HepG2 (cell line): ENCODE measurements around the gene POLR3GL. TPM values are rescaled to one million over a fixed set of nuclear protein-coding genes. Genes with fewer than 3 reads are reported as not detected.
A peak's percentile ranks its signal among the peaks of the same experiment; 100 is the strongest.

Experiments used
- ATAC-seq: fragments of 200-7000 bp; cut with Tn5 transposase; 3 replicates; pipeline ENCODE4 v1.9.1; 2020; ENCODE audit warnings: mild to moderate bottlenecking, moderate library complexity
- BruUV-seq: library from RNA; stranded (reverse); fragments of 400-500 nt; replicated peaks from 2 replicates; lab custom pipeline; 2021; lab: Mats Ljungman, UMichigan
- CTCF ChIA-PET: fragments of 300-600 bp; formaldehyde crosslinking; extraction: SDS; loops from one replicate; lab custom pipeline; 2021; ENCODE audit warnings: low total read pairs, inconsistent platforms, low intra/inter-chr PET ratio; lab: Yijun Ruan, JAX
- POLR2A ChIA-PET: fragments of 350-600 bp; sonication (Branson Sonifier 250); formaldehyde crosslinking; loops from one replicate; lab custom pipeline; 2020; ENCODE audit warnings: antibody characterized with exemption, inconsistent platforms; lab: Yijun Ruan, JAX
- DNase-seq: peaks from one replicate; pipeline ENCODE4 v3.0.0-alpha.2; 2015; ENCODE audit warnings: low spot score
- FAIRE-seq: peaks from 3 replicates; lab custom pipeline; 2011; peaks lifted over from hg19 to GRCh38; lab: Jason Lieb, UNC
- H2AFZ ChIP-seq: one replicate; pipeline ENCODE4 v1.6.1; 2011; ENCODE audit warnings: low read length, inconsistent platforms
- H3K27ac ChIP-seq: fragments of 300-600 bp; 3 replicates; pipeline ENCODE4 v1.8.0; 2011; ENCODE audit warnings: mixed run types, mild to moderate bottlenecking, mixed read lengths, low read length, inconsistent platforms; ENCODE audit not compliant: insufficient read depth; ENCODE audit errors: extremely low read length
- H3K27me3 ChIP-seq, 2 experiments: fragments of 200-600 bp in 1 of 2; 2 replicates in 1 of 2; 3 replicates in 1 of 2; pipeline versions ENCODE4 v1.6.0 to v1.8.0; 2011; ENCODE audit warnings: low read length in 2 of 2, mild to moderate bottlenecking in 2 of 2, moderate library complexity in 2 of 2, inconsistent platforms in 1 of 2; ENCODE audit not compliant: insufficient read depth in 2 of 2, control insufficient read depth in 1 of 2
- H3K36me3 ChIP-seq, 2 experiments: fragments of 200-600 bp in 1 of 2; replicated peaks in 1 of 2; 2 replicates in 1 of 2; 3 replicates in 1 of 2; pipeline versions ENCODE4 v1.5.1 to v1.8.0; 2011; ENCODE audit warnings: low read length in 2 of 2, inconsistent platforms in 1 of 2; ENCODE audit not compliant: insufficient read depth in 2 of 2, control insufficient read depth in 1 of 2
- H3K4me1 ChIP-seq: 2 replicates; pipeline ENCODE4 v1.5.1; 2012; ENCODE audit warnings: low read length, inconsistent platforms; ENCODE audit not compliant: insufficient read depth
- H3K4me2 ChIP-seq: 2 replicates; pipeline ENCODE4 v1.6.0; 2011; ENCODE audit warnings: low read depth, low read length, inconsistent platforms
- H3K4me3 ChIP-seq, 3 experiments: fragments of 200-600 bp in 1 of 3; sonication (generic), shearing (Covaris generic) in 1 of 3; replicated peaks in 1 of 3; 2 replicates each; pipeline ENCODE4 v1.5.1; 2011 to 2016; ENCODE audit warnings: low read length in 3 of 3, inconsistent platforms in 2 of 3, low read depth in 2 of 3, mild to moderate bottlenecking in 2 of 3, control low read depth in 1 of 3, mixed read lengths in 1 of 3; ENCODE audit not compliant: insufficient read depth in 1 of 3
- H3K79me2 ChIP-seq: one replicate; pipeline ENCODE4 v1.6.1; 2011; ENCODE audit warnings: low read length, inconsistent platforms; ENCODE audit not compliant: insufficient read depth
- H3K9ac ChIP-seq: 2 replicates; pipeline ENCODE4 v1.6.0; 2011; ENCODE audit warnings: mild to moderate bottlenecking, low read depth, low read length, inconsistent platforms; ENCODE audit not compliant: insufficient read depth
- H3K9me3 ChIP-seq: 2 replicates; pipeline ENCODE4 v1.5.1; 2012; ENCODE audit warnings: mild to moderate bottlenecking, low read length
- H4K20me1 ChIP-seq: 2 replicates; pipeline ENCODE4 v1.6.0; 2011; ENCODE audit warnings: inconsistent platforms, mild to moderate bottlenecking, low read length, moderate library complexity; ENCODE audit not compliant: insufficient read depth
- EZH2 ChIP-seq: conservative IDR thresholded peaks from 2 replicates; pipeline ENCODE4 v1.6.1; 2012; ENCODE audit warnings: mild to moderate bottlenecking, low read depth, low read length, moderate library complexity
- MTF2 ChIP-seq: sonication (generic); formaldehyde crosslinking; IDR thresholded peaks from 2 replicates; pipeline ENCODE4 v1.5.0; 2020; ENCODE audit warnings: missing genetic modification reagents, borderline replicate concordance
- RBFOX2 ChIP-seq: fragments of 200-400 bp; formaldehyde crosslinking; IDR thresholded peaks from 2 replicates; pipeline ENCODE4 v1.6.1; 2017; ENCODE audit warnings: low read depth, mild to moderate bottlenecking, low read length
- SOX5 ChIP-seq: IDR thresholded peaks from 2 replicates; pipeline ENCODE4 v1.6.1; 2016; ENCODE audit warnings: borderline replicate concordance
- TFDP1 ChIP-seq: IDR thresholded peaks from 2 replicates; pipeline ENCODE4 v1.6.1; 2016; ENCODE audit warnings: missing compliant biosample characterization, missing genetic modification reagents, borderline replicate concordance
- ZNF121 ChIP-seq: sonication (generic); formaldehyde crosslinking; IDR thresholded peaks from 2 replicates; pipeline ENCODE4 v1.5.0; 2020; ENCODE audit warnings: mild to moderate bottlenecking, missing genetic modification reagents
- ZNF232 ChIP-seq: sonication (generic); formaldehyde crosslinking; IDR thresholded peaks from 2 replicates; pipeline ENCODE4 v1.4.0; 2020; ENCODE audit warnings: missing genetic modification reagents, borderline replicate concordance
- ZNF414 ChIP-seq: sonication (generic); formaldehyde crosslinking; IDR thresholded peaks from 2 replicates; pipeline ENCODE4 v1.5.0; 2020; ENCODE audit warnings: missing genetic modification reagents
- ZNF7 ChIP-seq: IDR thresholded peaks from 2 replicates; pipeline ENCODE4 v1.6.1; 2016; ENCODE audit warnings: missing biosample characterization, missing genetic modification reagents
- WGBS: methylation state at CpG from one replicate; pipeline ENCODE4 v1.1.6; 2017; ENCODE audit warnings: low lambda C conversion rate; 5-methylcytosine and 5-hydroxymethylcytosine counted together
- in situ Hi-C: cut with HindIII; loops from 2 replicates; pipeline ENCODE4 v1.10.0; 2017; ENCODE audit warnings: low pct_unique_long_range_greater_than_20kb; ENCODE audit not compliant: extremely low pct_ligation_motif_present
- intact Hi-C: fragments of 100-400 bp; cut with micrococcal nuclease; formaldehyde crosslinking; loops from one replicate; pipeline ENCODE4 v1.10.0; 2022; ENCODE audit not compliant: unreplicated experiment
- polyA plus RNA-seq, 8 experiments: library from polyadenylated mRNA; depleted of rRNA in 3 of 8; stranded (reverse) in 7 of 8; unstranded in 1 of 8; fragments of >200 nt; fragmentation: Illumina TruSeq in 4 of 8; extraction: Trizol in 4 of 8; gene quantifications; 2 replicates each; pipeline versions ENCODE4 v1.2.1 to v1.2.3, GENCODE V29; 2011 to 2016; ENCODE audit warnings: low read depth in 4 of 8, missing spikeins in 1 of 8, mixed read lengths in 1 of 8; ENCODE audit not compliant: insufficient read depth in 1 of 8
- total RNA-seq, 5 experiments: library from RNA; depleted of rRNA; stranded (reverse); fragments of >200 nt; fragmentation: Illumina TruSeq; extraction: Trizol; gene quantifications; 2 replicates each; pipeline ENCODE4 v1.2.3, GENCODE V29; 2016; ENCODE audit warnings: low read depth in 1 of 5
- TF ChIP-seq, protein P1 (sequence below): sonication (generic); formaldehyde crosslinking; IDR thresholded peaks from 2 replicates; pipeline ENCODE4 v1.8.1; 2023; ENCODE audit warnings: mild to moderate bottlenecking, missing genetic modification reagents

The POLR3GL gene
- total and polyA plus RNA-seq, 2 of the 13 experiments (the other 11 are each of a cell fraction or from before 2014, with no cell fraction given): 11.5 to 12.4 TPM

GRCh38 chr1:146001709-146002108 lies 37.2 kb downstream of the POLR3GL start:
- no peak overlapping the region for H2AFZ ChIP-seq
- no peak overlapping the region for H3K4me2 ChIP-seq
- H3K27ac ChIP-seq: no peak overlapping the region
- CTCF ChIA-PET: no interaction called here
- no peak overlapping the region for H3K4me3 ChIP-seq
- 94% methylated on average over 2 of the region's 2 CpGs for WGBS
- no peaks in the 10 kb centered on the region; a peak in 1 of 5 replicates for H3K27me3 ChIP-seq
- in situ Hi-C loops (loop anchor here (10.0 kb wide), 1 partner anchor 117 kb away; the partner anchor contains the start of gene ANKRD35), intact Hi-C loops (no loop called here)
- POLR2A ChIA-PET: no interaction called here
- no peaks in the 10 kb centered on the region for H4K20me1 ChIP-seq
- FAIRE-seq (no peak), DNase-seq (no peak), ATAC-seq (no peak)
- no peak for TF ChIP-seq RBFOX2
- TF ChIP-seq, protein P1, sequence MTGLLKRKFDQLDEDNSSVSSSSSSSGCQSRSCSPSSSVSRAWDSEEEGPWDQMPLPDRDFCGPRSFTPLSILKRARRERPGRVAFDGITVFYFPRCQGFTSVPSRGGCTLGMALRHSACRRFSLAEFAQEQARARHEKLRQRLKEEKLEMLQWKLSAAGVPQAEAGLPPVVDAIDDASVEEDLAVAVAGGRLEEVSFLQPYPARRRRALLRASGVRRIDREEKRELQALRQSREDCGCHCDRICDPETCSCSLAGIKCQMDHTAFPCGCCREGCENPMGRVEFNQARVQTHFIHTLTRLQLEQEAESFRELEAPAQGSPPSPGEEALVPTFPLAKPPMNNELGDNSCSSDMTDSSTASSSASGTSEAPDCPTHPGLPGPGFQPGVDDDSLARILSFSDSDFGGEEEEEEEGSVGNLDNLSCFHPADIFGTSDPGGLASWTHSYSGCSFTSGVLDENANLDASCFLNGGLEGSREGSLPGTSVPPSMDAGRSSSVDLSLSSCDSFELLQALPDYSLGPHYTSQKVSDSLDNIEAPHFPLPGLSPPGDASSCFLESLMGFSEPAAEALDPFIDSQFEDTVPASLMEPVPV: no peak
- TF ChIP-seq ZNF7 (CRISPR knock-in tag): no peak
- TF ChIP-seq SOX5 (CRISPR knock-in tag): no peak
- no peaks in the 10 kb centered on the region for H3K36me3 ChIP-seq
- BruUV-seq: no TSS peak
- no peaks in the 10 kb centered on the region for H3K9me3 ChIP-seq
- no peak overlapping the region for H3K9ac ChIP-seq
- H3K4me1 ChIP-seq: peaks cover 34% of the 10 kb centered on the region
- peaks cover 3% of the 10 kb centered on the region for H3K79me2 ChIP-seq

DNA sequence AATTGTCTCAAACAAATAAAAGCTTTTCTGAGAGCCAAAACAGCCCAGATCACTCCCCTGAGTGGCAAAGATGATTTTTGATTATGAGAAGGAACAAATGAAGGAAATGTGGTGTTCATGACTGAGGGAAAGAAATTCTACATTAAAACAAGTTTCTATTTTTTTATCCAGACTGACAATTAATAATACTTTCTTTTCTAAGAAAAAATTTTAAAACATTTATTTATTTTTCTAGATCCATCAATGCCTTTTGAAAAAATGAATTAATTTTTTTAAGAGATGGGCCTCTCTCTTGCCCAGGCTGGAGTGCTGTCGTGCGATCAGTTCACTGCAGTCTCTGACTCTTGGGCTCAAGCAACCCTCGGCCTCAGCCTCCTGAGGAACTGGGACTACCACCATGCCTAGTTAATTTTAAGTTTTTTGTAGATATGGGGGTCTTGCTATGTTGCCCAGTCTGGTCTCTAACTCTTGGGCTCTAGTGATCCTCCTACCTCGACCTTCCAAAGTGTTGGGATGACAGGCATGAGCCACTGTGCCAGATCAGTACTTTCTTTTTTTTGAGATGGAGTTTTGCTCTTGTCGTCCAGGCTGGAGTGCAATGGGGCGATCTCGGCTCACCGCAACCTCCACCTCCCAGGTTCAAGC lies 43.1 kb downstream of the POLR3GL start:
- POLR2A ChIA-PET: interaction anchor here (0.7 to 2.2 kb wide), 6 partner anchors 11 to 116 kb away, joined by 3 to 7 read pairs (median 4); partner anchors contain the start of gene TXNIP
- DNase-seq: no peak
- Histone ChIP-seq H3K27me3 (no peaks in the 10 kb centered on the region), H3K4me3 (no peak overlapping the region), H3K36me3 (no peaks in the 10 kb centered on the region), H4K20me1 (no peaks in the 10 kb centered on the region), H3K9ac (no peak overlapping the region), H3K4me2 (0 out of 2 replicates have a peak overlapping the region, but pooled peaks have one; percentile 58), H3K9me3 (no peaks in the 10 kb centered on the region), H3K27ac (no peak overlapping the region), H3K79me2 (no peaks in the 10 kb centered on the region), H3K4me1 (peaks cover 11% of the 10 kb centered on the region), H2AFZ (no peak overlapping the region)
- WGBS: 55% methylated on average over 8 of the region's 8 CpGs
- intact Hi-C loops: loop anchor here (1.0 to 5.0 kb wide), 3 partner anchors 30 to 90 kb away; partner anchors contain the start of genes ANKRD34A, PEX11B and POLR3GL
- CTCF ChIA-PET: interaction anchor here (0.8 to 3.8 kb wide), 3 partner anchors 29 to 116 kb away, joined by 3 to 60 read pairs (median 7); no protein-coding TSS in a partner anchor
- in situ Hi-C loops: loop anchor here (10.0 kb wide), 1 partner anchor 123 kb away; the partner anchor contains the start of gene ANKRD35
- FAIRE-seq: no peak
- no peak for ATAC-seq
- TF ChIP-seq EZH2 (no peak), TFDP1 (no peak), ZNF232 (CRISPR knock-in tag) (no peak), MTF2 (CRISPR knock-in tag) (no peak), ZNF121 (0 out of 2 replicates have a peak, but pooled peaks have one; percentile 26), ZNF414 (CRISPR knock-in tag) (no peak)
- BruUV-seq: no TSS peak
